Gastroesophageal sphincter (tissue), 4 donors: ENCODE data around the gene DNAI2. TPM values are rescaled to one million over a fixed set of nuclear protein-coding genes. Genes with fewer than 3 reads are reported as not detected.

Experiments
- ATAC-seq: fragments of 150-250 bp; one replicate; pipeline ENCODE4 v1.9.1; 2016; ENCODE audit warnings: mild to moderate bottlenecking, moderate library complexity
- H3K27ac ChIP-seq, 4 donors: fragments of 200-600 bp; sonication (generic) in 3 of 4; 1 replicate in 3 of 4; 2 replicates in 1 of 4; pipeline ENCODE4 v1.5.1; 2016 to 2019
- H3K27me3 ChIP-seq: fragments of 200-600 bp; sonication (generic); one replicate; pipeline ENCODE4 v1.5.1; 2019
- H3K36me3 ChIP-seq, 2 donors: fragments of 200-600 bp; sonication (generic); one replicate each; pipeline ENCODE4 v1.5.1; 2019; ENCODE audit warnings: control low read depth in 1 of 2
- H3K4me1 ChIP-seq, 3 donors: fragments of 200-600 bp; sonication (generic); 1 replicate in 2 of 3; 2 replicates in 1 of 3; pipeline ENCODE4 v1.5.1; 2016 to 2019; ENCODE audit warnings: control low read depth in 2 of 3
- H3K4me3 ChIP-seq, 2 donors: fragments of 200-600 bp; sonication (generic); one replicate each; pipeline ENCODE4 v1.5.1; 2019; ENCODE audit warnings: mild to moderate bottlenecking in 1 of 2, moderate library complexity in 1 of 2
- H3K9me3 ChIP-seq, 3 donors: fragments of 200-600 bp; sonication (generic); one replicate each; pipeline ENCODE4 v1.5.1; 2017 to 2019; ENCODE audit warnings: control low read depth in 2 of 3
- CTCF ChIP-seq, 4 experiments: fragments of 200-600 bp in 2 of 4; fragments of 450-650 bp in 2 of 4; sonication (generic) in 1 of 4; IDR thresholded peaks; one replicate each; pipeline ENCODE4 v1.5.1; 2017 to 2019; ENCODE audit warnings: antibody characterized with exemption in 4 of 4, mild to moderate bottlenecking in 2 of 4, moderate library complexity in 2 of 4
- EP300 ChIP-seq: sonication (generic); formaldehyde crosslinking; IDR thresholded peaks from one replicate; pipeline ENCODE4 v1.6.1; 2017; ENCODE audit warnings: antibody characterized with exemption, mild to moderate bottlenecking
- POLR2A ChIP-seq, 2 donors: fragments of 450-650 bp; IDR thresholded peaks; one replicate each; pipeline ENCODE4 v1.6.1; 2017; ENCODE audit warnings: antibody characterized with exemption in 2 of 2, mild to moderate bottlenecking in 2 of 2, moderate library complexity in 1 of 2
- POLR2AphosphoS5 ChIP-seq: sonication (generic); formaldehyde crosslinking; IDR thresholded peaks from one replicate; pipeline ENCODE4 v1.6.1; 2017; ENCODE audit warnings: antibody characterized with exemption
- WGBS, 2 donors: methylation state at CpG; one replicate each; pipeline ENCODE4 v1.1.5; 2018; ENCODE audit warnings: low coverage in 1 of 2; 5-methylcytosine and 5-hydroxymethylcytosine counted together
- total RNA-seq, 4 donors: library from RNA; depleted of rRNA; stranded (reverse); fragments of >200 nt; gene quantifications; one replicate each; pipeline ENCODE4 v1.1.0, GENCODE V29; 2016

The DNAI2 gene
- total RNA-seq, 4 donors from 2014 or later: not detected

GRCh38 chr17:74252211-74252610, 21.8 kb upstream of the DNAI2 start:
- peaks cover 0 to 72% of the 10 kb centered on the region in 2 donors for H3K36me3 ChIP-seq

GRCh38 chr17:74253036-74253435, 21.0 kb upstream of the DNAI2 start:
- Histone ChIP-seq H3K36me3 (peaks cover 0 to 70% of the 10 kb centered on the region in 2 donors), H3K27ac (no peak overlapping the region), H3K4me1 (no peaks in the 10 kb centered on the region), H3K27me3 (no peaks in the 10 kb centered on the region), H3K4me3 (no peak overlapping the region), H3K9me3 (no peaks in the 10 kb centered on the region)
- 83% methylated on average over 1 of the region's 13 CpGs; no CpG with 5 or more reads in 1 of the 2 donors for WGBS, 2 donors
- ATAC-seq: no peak
- no peak for TF ChIP-seq EP300
- TF ChIP-seq POLR2AphosphoS5: no peak
- TF ChIP-seq POLR2A (IDR thresholded peaks at IDR 0.05): no peak
- no peak for TF ChIP-seq CTCF (IDR thresholded peaks at IDR 0.05)

More at GRCh38 chr17:74252211-74252610, 21.8 kb upstream of the DNAI2 start:
- no peak for TF ChIP-seq POLR2AphosphoS5
- TF ChIP-seq EP300: no peak
- TF ChIP-seq POLR2A (IDR thresholded peaks at IDR 0.05): no peak
- no peak for TF ChIP-seq CTCF (IDR thresholded peaks at IDR 0.05)
- no peak overlapping the region for H3K27ac ChIP-seq
- no peak overlapping the region for H3K4me3 ChIP-seq
- 73% methylated on average over 4 of the region's 8 CpGs; no CpG with 5 or more reads in 1 of the 2 donors for WGBS, 2 donors
- ATAC-seq: no peak
- H3K4me1 ChIP-seq: no peaks in the 10 kb centered on the region
- H3K9me3 ChIP-seq: no peaks in the 10 kb centered on the region
- H3K27me3 ChIP-seq: no peaks in the 10 kb centered on the region

- TF ChIP-seq POLR2A (IDR thresholded peaks at IDR 0.05) (no peak), POLR2AphosphoS5 (no peak), CTCF (IDR thresholded peaks at IDR 0.05) (no peak), EP300 (no peak)
- peaks cover 0 to 58% of the 10 kb centered on the region in 2 donors for H3K36me3 ChIP-seq
- no peak overlapping the region for H3K4me3 ChIP-seq
- 80% methylated on average over 1 to 4 of the region's 10 CpGs for WGBS, 2 donors
- H3K9me3 ChIP-seq: no peaks in the 10 kb centered on the region
- H3K4me1 ChIP-seq: no peaks in the 10 kb centered on the region
- no peak for ATAC-seq
- no peak overlapping the region for H3K27ac ChIP-seq
- no peaks in the 10 kb centered on the region for H3K27me3 ChIP-seq
Measured at GRCh38 chr17:74257311-74257710, 16.7 kb upstream of the DNAI2 start.

GRCh38 chr17:74259667-74260524, 14.1 kb upstream of the DNAI2 start:
- H3K36me3 ChIP-seq: peaks cover 0 to 36% of the 10 kb centered on the region in 2 donors

More at GRCh38 chr17:74259667-74260524, 14.1 kb upstream of the DNAI2 start:
- Histone ChIP-seq H3K4me3 (no peak overlapping the region), H3K27ac (no peak overlapping the region), H3K9me3 (no peaks in the 10 kb centered on the region), H3K27me3 (no peaks in the 10 kb centered on the region), H3K4me1 (no peaks in the 10 kb centered on the region)
- ATAC-seq: no peak
- WGBS, 2 donors: 77 to 82% methylated on average over 4 to 14 of the region's 21 CpGs
- TF ChIP-seq CTCF (IDR thresholded peaks at IDR 0.05): no peak
- no peak for TF ChIP-seq EP300
